GM04503 (cell line): ENCODE results near the gene PTPRK.

Experiments used
- DNase-seq: peaks from one replicate; pipeline ENCODE4 v3.0.0-alpha.2; 2012; ENCODE audit warnings: low read depth

Gene PTPRK

GRCh38 chr6:128246472-128247260 is 273.7 kb downstream of the PTPRK start:
- no peak for DNase-seq

DNA sequence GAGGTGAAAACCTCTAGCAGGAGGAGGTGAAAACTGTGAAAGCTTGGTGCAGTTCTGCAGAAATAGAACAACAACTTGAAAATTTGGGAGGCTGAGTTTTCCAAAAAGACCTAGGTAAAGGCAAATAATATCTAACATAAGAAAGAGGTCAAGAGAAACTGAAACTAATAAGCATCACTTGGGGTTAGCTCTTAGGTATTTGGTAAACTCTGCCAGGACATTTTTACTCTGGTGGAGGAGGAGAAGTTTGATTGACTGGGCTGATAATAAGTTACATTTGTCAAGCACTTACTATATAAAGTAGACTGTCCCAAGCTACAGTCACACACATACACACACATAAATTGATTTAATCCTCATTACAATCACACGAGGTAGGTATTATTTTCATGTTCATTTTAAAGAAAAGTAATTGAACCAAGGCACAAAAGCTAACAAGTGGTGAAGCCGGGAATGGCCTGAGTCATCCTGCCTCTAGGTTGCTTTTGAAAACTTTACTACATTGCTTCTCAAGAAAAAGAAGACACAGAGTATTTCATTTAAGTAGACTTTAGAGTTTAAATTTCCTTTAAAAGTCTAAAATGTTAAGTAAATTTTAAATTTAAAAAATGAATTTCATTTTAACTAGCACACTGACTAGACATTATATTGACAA is 275.5 kb downstream of the PTPRK start:
- no peak for DNase-seq

- peak; percentile 50 for DNase-seq
These were observed 277.5 kb downstream of the PTPRK start for GRCh38 chr6:128242765-128243403.

DNA sequence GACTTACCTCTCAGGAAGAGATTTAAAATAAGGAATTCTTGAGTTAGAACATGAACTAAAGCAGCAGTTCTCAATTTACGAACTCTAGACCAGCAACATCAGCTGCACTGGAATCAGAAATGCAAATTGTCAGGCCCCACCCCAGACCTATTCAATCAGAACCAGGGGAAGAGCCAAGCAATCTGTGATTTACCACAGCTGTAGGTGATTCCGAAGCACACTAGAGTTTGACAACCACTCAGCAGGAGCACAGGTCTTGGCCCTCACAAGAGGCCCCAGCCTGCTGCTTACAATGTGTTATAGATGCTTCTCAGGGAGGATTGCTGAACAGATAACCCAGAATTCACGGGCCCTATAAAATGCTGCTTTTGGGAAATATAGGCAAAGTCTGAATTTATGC is 279.2 kb downstream of the PTPRK start:
- DNase-seq, result no peak

DNA sequence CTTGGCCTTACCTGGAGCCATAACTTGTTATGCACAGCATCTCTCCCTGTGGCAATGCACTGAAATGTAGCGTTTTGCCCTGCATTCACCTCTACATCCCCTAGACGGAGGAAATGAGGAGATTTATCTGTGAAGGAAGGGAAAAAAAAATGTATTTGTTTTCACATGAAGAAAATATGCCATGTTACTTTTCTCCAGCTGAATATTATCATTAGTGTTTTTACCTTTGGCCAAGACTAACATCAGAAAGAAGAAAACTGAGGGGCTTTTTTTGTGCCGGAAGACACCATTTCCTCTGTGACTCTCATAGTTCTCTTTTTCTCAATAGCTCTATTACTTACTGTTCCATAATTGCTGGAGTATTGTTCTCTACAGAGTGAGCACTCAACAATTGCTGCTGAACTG is 280.4 kb downstream of the PTPRK start:
- DNase-seq, result no peak

- no peak for DNase-seq
These were observed 281.3 kb downstream of the PTPRK start for GRCh38 chr6:128239146-128239545.

DNA sequence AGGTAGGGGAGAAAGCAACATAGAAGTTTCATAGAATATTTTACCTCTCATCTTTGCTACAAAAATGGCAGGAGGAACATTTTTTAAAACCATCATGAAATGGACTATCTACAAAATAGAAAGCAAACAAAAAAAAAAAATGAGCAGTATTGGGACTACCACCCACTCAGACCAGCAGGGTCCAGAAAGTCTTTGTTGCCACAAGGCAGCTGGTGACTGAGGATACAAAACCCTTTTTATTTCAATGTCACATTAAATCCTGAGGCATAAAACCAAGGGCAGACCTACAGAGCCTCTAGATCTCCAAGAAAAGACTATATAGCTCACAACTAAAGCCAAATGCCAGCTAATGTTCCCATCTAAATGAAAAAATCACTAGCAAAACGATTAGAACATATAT is 282.2 kb downstream of the PTPRK start:
- DNase-seq, result no peak

DNA sequence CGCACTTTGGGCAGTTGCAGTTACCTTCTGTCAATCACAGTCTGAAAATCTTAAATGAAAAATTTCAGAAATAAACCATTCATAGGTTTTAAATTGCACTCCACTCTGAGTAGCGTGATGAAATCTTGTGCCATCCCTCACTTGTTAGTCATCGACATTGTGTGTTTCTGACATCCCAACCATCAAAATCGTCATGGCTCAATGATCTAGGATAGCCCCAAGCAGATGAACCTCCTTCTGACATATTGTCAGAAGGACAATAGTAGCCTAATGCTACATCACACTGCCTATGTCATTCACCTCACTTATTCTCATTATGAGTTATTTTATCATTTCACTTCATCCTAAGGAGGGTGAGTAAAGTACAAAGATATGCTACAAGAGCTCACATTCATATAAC is 284.8 kb downstream of the PTPRK start:
- DNase-seq, result no peak

GRCh38 chr6:128233531-128233930 is 286.9 kb downstream of the PTPRK start:
- DNase-seq, result no peak

DNA sequence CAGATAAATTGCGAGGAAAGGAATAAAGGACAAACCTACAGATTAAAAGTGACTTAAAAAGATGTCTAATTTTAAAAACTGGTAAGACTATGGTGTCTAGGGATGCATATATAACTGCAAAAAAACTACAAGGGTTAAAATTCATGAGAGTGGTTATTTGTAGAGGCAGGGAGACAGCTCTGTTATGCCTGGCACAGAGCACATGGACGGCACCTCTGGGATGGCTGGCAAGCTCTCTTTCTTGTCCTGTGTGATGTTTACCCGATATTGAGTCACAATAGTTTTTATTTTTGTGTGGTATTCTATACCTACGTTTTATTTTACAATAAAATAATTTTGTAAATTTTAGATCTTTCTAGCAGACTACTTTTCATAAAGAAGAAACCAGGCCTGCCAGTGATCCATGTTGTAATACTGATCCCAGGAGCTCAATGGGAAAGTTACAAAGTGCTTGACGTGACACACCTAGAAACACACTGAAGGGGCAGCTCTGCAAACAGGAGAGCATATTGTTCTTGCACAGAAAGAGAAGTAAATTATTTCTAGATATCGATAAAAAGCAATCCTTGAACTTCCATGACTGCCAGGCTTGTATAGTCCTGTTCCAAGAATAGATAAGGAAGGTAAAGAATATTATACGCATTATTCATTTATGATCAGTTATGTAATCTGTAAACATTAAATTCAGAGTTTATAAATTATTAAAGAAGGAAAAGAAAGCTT is 290.0 kb downstream of the PTPRK start:
- no peak for DNase-seq

GRCh38 chr6:128225612-128226011 is 294.8 kb downstream of the PTPRK start:
- no peak for DNase-seq

DNA sequence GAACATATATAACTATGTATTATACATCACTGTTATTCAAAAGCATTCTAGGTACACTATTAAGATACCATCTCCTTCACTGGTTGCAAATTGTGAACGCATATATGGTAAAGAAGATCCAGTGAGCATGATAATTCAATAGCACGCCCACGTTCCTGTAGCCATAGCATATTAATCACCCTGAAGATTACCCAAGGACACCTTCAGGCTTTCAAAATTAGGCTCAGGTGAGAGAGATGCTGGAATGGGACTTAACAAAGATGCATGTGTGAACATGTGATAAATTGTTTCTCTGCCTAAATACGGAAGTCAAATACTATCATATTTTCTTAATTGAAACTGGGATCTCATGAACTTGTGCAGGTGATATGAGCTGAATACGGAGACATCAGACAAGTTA is 303.5 kb downstream of the PTPRK start:
- no peak for DNase-seq

DNA sequence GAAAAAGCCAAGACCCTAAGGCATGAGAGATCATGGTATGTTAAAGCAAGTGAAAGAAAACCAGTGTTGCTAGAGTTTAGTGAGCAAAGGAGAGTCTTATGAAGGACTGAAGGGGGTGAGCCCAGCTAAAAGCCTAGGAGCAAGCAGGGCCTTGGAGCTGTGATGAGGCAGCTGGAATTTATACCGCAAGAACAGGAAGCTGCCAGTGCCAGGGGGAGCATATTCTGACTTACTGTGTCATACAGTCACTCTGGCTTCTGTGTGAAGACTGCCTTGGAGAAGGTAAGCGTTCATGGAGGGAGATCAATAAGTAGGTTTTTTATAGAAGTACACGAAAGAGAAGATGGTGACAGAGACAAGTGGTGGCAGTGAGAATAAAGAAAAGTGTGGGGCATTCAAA is 310.6 kb downstream of the PTPRK start:
- peak; percentile 57 for DNase-seq

GRCh38 chr6:128208851-128209580 is 311.4 kb downstream of the PTPRK start:
- DNase-seq, result peak; percentile 40

- DNase-seq, result no peak
These were observed 312.3 kb downstream of the PTPRK start for GRCh38 chr6:128208078-128208477.

- DNase-seq, result no peak
These were observed 313.6 kb downstream of the PTPRK start for GRCh38 chr6:128206610-128207426.

DNA sequence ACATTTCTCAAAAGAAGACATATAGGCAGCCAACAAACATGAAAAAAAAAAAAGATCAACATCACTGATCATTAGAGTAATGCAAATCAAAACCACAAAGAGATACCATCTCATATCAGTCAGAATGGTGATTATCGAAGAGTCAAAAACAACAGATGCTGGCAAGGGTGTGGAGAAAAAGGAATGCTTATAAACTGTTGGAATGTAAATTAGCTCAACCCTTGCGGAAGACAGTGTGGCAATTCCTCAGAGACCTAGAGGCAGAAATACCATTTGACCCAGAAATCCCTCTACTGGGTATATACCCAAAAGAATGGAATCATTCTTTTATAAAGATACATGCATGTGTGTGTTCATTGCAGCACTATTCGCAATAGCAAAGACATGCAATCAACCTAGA is 315.8 kb downstream of the PTPRK start:
- peak; percentile 65 for DNase-seq

GRCh38 chr6:128202169-128202765 is 318.1 kb downstream of the PTPRK start:
- no peak for DNase-seq

DNA sequence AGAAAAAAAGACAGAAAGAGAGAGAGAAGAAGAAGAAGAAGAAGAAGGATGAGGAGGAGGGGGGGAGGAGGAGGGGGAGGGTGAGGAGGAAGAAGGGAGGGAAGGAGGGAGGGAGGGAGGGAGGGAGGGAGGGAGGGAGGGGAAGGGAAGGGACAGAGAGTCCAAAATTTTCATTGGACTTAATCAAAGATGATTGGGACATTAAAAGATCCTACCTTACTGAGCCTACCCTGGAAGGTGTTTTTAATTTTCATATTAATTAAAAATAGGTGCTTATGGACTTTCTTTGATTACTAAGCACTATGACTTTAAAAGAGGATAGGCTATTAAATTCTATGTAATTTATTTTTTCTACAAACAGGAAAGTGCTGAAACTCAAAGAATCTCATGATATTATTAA is 319.6 kb downstream of the PTPRK start:
- no peak for DNase-seq

DNA sequence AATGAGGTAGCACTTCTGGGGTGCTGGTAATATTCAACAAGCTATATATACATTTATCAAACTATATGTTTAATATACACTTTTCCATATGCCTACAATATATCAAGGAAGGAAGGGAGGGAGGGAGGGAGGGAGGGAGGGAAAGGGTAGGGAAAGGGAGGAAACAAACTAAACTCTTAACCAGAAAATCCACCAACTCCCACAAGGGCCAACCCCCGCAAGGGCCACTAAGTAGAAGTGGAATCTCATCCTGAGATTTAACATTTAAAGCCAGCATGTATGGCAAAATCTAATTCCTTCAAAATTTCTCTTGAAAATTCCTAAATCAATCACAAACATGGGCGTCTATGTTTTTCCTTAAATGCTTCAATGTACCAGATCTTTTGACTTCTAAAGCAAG is 320.9 kb downstream of the PTPRK start:
- no peak for DNase-seq

DNA sequence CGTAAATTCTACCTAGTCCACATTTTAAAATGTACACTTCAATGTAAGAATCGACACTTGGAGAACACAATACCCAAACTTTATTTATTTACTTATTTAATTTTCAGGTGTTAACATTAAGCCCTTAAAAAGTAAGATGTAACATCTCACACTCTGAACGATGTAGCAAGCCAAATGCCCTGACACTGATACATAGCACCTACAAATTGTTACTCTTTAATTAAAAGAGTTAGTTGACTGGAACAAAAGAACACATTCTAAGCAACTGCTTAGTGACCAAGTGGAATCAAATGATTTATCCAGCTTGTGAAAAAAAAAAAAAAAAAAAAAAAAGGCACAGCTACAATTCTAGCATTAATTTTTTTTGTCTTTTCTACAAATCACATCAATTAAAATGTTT is 327.4 kb downstream of the PTPRK start:
- no peak for DNase-seq
